Mononuclear cell (primary cell): Measurements from ENCODE around the gene CFB. TPM values are rescaled to one million over a fixed set of nuclear protein-coding genes. Genes with fewer than 3 reads are reported as not detected.
"Not testable (repeated sequence)": the region's sequence is repeated elsewhere in the genome, so short reads cannot be mapped to it uniquely, and the experiment has no call there.

Source experiments
- H3K27me3 ChIP-seq: 2 replicates; pipeline ENCODE4 v1.6.0; 2011; ENCODE audit warnings: low read length, control low read depth; ENCODE audit not compliant: insufficient read depth
- H3K4me1 ChIP-seq: 2 replicates; pipeline ENCODE4 v1.5.1; 2011; ENCODE audit warnings: mild to moderate bottlenecking, low read length, control low read depth; ENCODE audit not compliant: insufficient read depth
- H3K4me3 ChIP-seq: 2 replicates; pipeline ENCODE4 v1.5.1; 2011; ENCODE audit warnings: mild to moderate bottlenecking, low read length, moderate library complexity
- H3K9me3 ChIP-seq: 2 replicates; pipeline ENCODE4 v1.5.1; 2011; ENCODE audit warnings: low read depth, mild to moderate bottlenecking, control low read depth, low read length
- total RNA-seq: library from RNA; depleted of rRNA; stranded (reverse); fragments of >200 nt; gene quantifications from one replicate; pipeline ENCODE4 v1.2.3, GENCODE V29; 2012

Gene CFB
- total RNA-seq, 1 donor = 3.1 TPM

DNA sequence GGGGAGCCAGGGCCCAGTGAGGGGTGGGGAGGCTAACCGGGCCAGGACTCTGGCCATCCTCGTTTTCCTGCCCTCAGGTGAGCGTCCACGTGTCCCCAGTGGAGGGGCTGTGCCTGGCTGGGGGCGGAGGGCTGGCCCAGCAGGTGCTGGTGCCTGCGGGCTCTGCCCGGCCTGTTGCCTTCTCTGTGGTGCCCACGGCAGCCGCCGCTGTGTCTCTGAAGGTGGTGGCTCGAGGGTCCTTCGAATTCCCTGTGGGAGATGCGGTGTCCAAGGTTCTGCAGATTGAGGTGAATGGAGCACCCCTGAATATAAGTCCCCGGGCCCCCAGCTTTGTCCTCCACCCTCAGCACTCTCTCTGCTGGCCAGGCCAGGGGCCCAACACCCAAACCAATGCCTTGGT is 48.5 kb downstream of the CFB start:
- H3K4me1 ChIP-seq, H3K4me3 ChIP-seq, H3K27me3 ChIP-seq, H3K9me3 ChIP-seq: not testable (repeated sequence)

DNA sequence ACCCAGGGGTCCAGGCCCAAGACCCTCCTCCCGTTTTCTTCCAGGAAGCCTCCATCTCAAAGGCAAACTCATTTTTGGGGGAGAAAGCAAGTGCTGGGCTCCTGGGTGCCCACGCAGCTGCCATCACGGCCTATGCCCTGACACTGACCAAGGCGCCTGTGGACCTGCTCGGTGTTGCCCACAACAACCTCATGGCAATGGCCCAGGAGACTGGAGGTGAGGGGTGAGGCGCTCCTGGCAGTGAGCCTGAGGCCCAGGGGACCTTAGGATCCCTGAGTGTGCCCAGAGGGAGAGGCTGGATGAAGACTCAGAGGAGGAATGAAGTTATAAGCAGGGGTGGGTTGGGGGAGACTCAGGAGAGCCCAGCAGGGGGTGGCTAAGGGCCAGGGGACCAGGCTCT is 50.5 kb downstream of the CFB start:
- not testable (repeated sequence) for H3K4me3 ChIP-seq, H3K4me1 ChIP-seq, H3K9me3 ChIP-seq, H3K27me3 ChIP-seq

Other genes with a start within 250 kb of the CFB start
- 36.9 TPM for gene ABHD16A, start 242.8 kb upstream of the CFB start, total RNA-seq
- gene LY6G6F, start 239.2 kb upstream of the CFB start, total RNA-seq = 7.7 TPM
- gene LY6G6D, start 230.7 kb upstream of the CFB start, total RNA-seq = 1.0 TPM
- not detected for gene LY6G6C, start 224.3 kb upstream of the CFB start, total RNA-seq
- gene MPIG6B, start 222.7 kb upstream of the CFB start, total RNA-seq = 11.5 TPM
- 9.8 TPM for gene DDAH2, start 216.8 kb upstream of the CFB start, total RNA-seq
- 421 TPM for gene CLIC1, start 209.6 kb upstream of the CFB start, total RNA-seq
- 6.1 TPM for gene MSH5, start 206.1 kb upstream of the CFB start, total RNA-seq
- gene SAPCD1, start 183.4 kb upstream of the CFB start, total RNA-seq = 0.63 TPM
- 0.31 TPM for gene VWA7, start 168.8 kb upstream of the CFB start, total RNA-seq
- 12.3 TPM for gene VARS1, start 150.3 kb upstream of the CFB start, total RNA-seq
- 15.4 TPM for gene LSM2, start 139.1 kb upstream of the CFB start, total RNA-seq
- 2.7 TPM for gene HSPA1L, start 130.8 kb upstream of the CFB start, total RNA-seq
- 16.6 TPM for gene HSPA1A, start 130.6 kb upstream of the CFB start, total RNA-seq
- 13.3 TPM for gene HSPA1B, start 118.4 kb upstream of the CFB start, total RNA-seq
- 19.4 TPM for gene NEU1, start 83.3 kb upstream of the CFB start, total RNA-seq
- 0.10 TPM for gene SLC44A4, start 67.1 kb upstream of the CFB start, total RNA-seq
- 14.4 TPM for gene EHMT2, start 48.4 kb upstream of the CFB start, total RNA-seq
- gene ZBTB12, start 44.0 kb upstream of the CFB start, total RNA-seq = 0.21 TPM
- gene C2, start 18.4 kb upstream of the CFB start, total RNA-seq = 2.5 TPM
- gene NELFE, start 12.9 kb downstream of the CFB start, total RNA-seq = 47.8 TPM
- gene SKIC2, start 13.1 kb downstream of the CFB start, total RNA-seq = 44.8 TPM
- gene DXO, start 26.0 kb downstream of the CFB start, total RNA-seq = 16.1 TPM
- gene C4A, start 36.0 kb downstream of the CFB start, total RNA-seq = 0.94 TPM
- gene C4B, start 68.7 kb downstream of the CFB start, total RNA-seq = 1.0 TPM
- not detected for gene CYP21A2, start 92.3 kb downstream of the CFB start, total RNA-seq
- gene TNXB, start 163.2 kb downstream of the CFB start, total RNA-seq = 2.8 TPM
- gene ATF6B, start 182.2 kb downstream of the CFB start, total RNA-seq = 32.0 TPM
- 1.2 TPM for gene FKBPL, start 184.2 kb downstream of the CFB start, total RNA-seq
- 0.42 TPM for gene PRRT1, start 205.8 kb downstream of the CFB start, total RNA-seq
- gene PPT2, start 208.0 kb downstream of the CFB start, total RNA-seq = 6.0 TPM
- 0.73 TPM for gene EGFL8, start 218.5 kb downstream of the CFB start, total RNA-seq
- 12.9 TPM for gene AGPAT1, start 230.0 kb downstream of the CFB start, total RNA-seq
- 13.2 TPM for gene RNF5, start 232.3 kb downstream of the CFB start, total RNA-seq
- 1.5 TPM for gene AGER, start 238.2 kb downstream of the CFB start, total RNA-seq
- 49.5 TPM for gene PBX2, start 244.1 kb downstream of the CFB start, total RNA-seq
- gene GPSM3, start 246.5 kb downstream of the CFB start, total RNA-seq = 131 TPM